Measurements from ENCODE around the gene RAPGEF1.

Gene RAPGEF1

GRCh38 chr9:131727795-131728545 is 11.9 kb downstream of the RAPGEF1 start:
- no peak for DNase-seq (ENCODE audit: extremely low spot score)
- no peak for TF ChIP-seq CTCF (IDR thresholded peaks at IDR 0.05; ENCODE audit: control extremely low read depth, extremely low read depth, low read depth, missing control alignments)
- ChIA-PET POLR2A (interaction anchor here (0.8 to 2.6 kb wide), 5 partner anchors 8 to 50 kb away, joined by 4 to 11 read pairs (median 5); no protein-coding TSS in a partner anchor), CTCF (interaction anchor here (1.0 to 8.2 kb wide), 12 partner anchors 9 to 137 kb away, joined by 3 to 84 read pairs (median 6); partner anchors contain the start of gene RAPGEF1)

DNA sequence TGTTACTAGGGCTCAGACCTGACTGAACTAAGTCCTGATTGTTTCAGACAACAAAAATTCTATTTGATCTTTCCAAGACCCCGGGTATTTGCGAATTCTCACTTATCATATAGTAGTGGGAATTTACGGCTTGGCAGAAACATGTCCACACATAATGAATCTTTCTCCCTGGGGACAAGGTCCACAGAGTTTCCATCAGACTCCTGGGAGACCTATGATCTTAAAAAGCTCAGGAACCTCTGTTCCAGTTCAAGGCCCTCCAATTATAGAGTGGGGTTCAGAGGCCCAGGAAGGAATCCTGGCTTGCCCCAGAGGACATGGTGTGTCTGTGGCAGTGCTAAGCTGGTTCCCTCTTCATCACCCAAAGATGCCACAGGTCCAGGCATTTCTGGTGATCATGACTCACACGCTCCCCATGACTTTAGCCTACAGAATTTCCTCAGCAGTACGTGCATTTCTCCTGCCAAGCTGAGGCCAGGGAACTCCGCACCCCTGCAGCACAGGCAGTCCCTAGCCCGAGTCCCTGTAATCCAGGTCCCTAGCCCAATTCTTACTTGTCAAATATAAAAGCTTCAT is 12.6 kb downstream of the RAPGEF1 start:
- no peak for DNase-seq (ENCODE audit: extremely low spot score)
- no peak for TF ChIP-seq CTCF (IDR thresholded peaks at IDR 0.05; ENCODE audit: control extremely low read depth, extremely low read depth, low read depth, missing control alignments)
- ChIA-PET POLR2A (interaction anchor here (0.8 to 2.6 kb wide), 5 partner anchors 17 to 105 kb away, joined by 3 to 11 read pairs (median 5); no protein-coding TSS in a partner anchor), CTCF (interaction anchor here (1.0 to 8.2 kb wide), 13 partner anchors 8 to 103 kb away, joined by 3 to 84 read pairs (median 6); partner anchors contain the start of gene RAPGEF1)

DNA sequence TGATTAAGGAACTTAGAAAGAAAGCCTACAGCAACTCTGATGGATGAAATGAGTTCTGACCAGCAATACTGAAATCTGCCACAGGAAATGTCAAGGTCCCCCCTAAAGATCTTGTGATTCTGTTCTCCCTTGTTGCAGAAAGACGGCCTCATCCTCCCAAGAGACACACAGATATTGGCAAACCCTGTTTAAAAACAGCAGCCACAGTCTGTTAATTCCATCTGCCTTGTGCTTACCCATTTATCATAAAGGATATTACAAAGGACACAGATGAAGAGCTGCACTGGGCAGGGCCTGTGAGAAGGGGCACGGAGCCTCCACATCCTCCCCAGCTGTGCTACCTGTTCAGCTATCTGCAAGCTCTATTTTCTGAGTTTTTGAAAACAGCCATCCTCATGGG is 15.2 kb downstream of the RAPGEF1 start:
- CTCF ChIA-PET = interaction anchor here (0.9 to 2.9 kb wide), 10 partner anchors 9 to 102 kb away, joined by 3 to 11 read pairs (median 4); partner anchors contain the start of gene RAPGEF1

GRCh38 chr9:131723632-131724031 is 16.2 kb downstream of the RAPGEF1 start:
- POLR2A ChIA-PET = no interaction called here
- no peak for TF ChIP-seq CTCF (IDR thresholded peaks at IDR 0.05; ENCODE audit: control extremely low read depth, extremely low read depth, low read depth, missing control alignments)
- CTCF ChIA-PET = interaction anchor here (2.1 to 2.9 kb wide), 3 partner anchors 13 to 47 kb away, joined by 5 to 11 read pairs (median 8); partner anchors contain the start of gene RAPGEF1
- DNase-seq (ENCODE audit: extremely low spot score) = no peak

More for the DNA sequence above, 15.2 kb downstream of the RAPGEF1 start:
- TF ChIP-seq CTCF (IDR thresholded peaks at IDR 0.05; ENCODE audit: control extremely low read depth, extremely low read depth, low read depth, missing control alignments) = no peak
- POLR2A ChIA-PET = interaction anchor here (1.0 to 1.6 kb wide), 2 partner anchors 8 to 47 kb away, joined by 3 to 9 read pairs; no protein-coding TSS in a partner anchor
- DNase-seq (ENCODE audit: extremely low spot score) = no peak

DNA sequence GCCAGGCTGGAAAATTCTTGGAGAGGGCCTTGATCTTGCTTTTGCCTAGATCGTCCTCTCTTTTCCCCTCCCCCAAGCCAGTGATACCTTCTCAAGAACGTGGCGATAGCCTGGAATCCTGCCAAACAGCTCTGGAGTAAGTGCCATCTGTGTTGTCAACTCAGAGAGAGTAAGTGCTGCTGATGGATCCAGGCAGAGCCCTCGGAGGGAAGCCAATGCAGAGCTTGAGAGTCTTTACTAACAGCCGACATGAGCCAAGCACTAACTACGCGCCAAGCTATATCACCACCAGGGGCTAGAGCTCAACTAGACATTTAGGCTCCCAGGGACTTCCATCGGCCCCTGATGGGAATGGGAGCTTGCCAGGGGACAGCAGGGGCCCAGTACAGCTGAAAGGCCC is 17.6 kb downstream of the RAPGEF1 start:
- POLR2A ChIA-PET = no interaction called here
- no peak for TF ChIP-seq CTCF (IDR thresholded peaks at IDR 0.05; ENCODE audit: control extremely low read depth, extremely low read depth, low read depth, missing control alignments)

GRCh38 chr9:131721076-131721475 is 18.8 kb downstream of the RAPGEF1 start:
- no peak for TF ChIP-seq CTCF (IDR thresholded peaks at IDR 0.05; ENCODE audit: control extremely low read depth, extremely low read depth, low read depth, missing control alignments)
- ChIA-PET CTCF (interaction anchor here (1.3 to 2.1 kb wide), 2 partner anchors 10 to 19 kb away, joined by 4 to 11 read pairs; partner anchors contain the start of gene RAPGEF1), POLR2A (no interaction called here)
- DNase-seq (ENCODE audit: extremely low spot score) = no peak

More for the DNA sequence above, 17.6 kb downstream of the RAPGEF1 start:
- CTCF ChIA-PET = interaction anchor here (0.7 to 2.3 kb wide), 6 partner anchors 8 to 84 kb away, joined by 3 to 11 read pairs (median 4); no protein-coding TSS in a partner anchor
- DNase-seq (ENCODE audit: extremely low spot score) = no peak

Data from GM10248 (cell line).